Right lobe of liver (tissue), 4 donors: Measurements from ENCODE around the gene CUEDC2.

Experiments
- CTCF ChIP-seq, 4 donors: fragments of 200-600 bp in 3 of 4; fragments of 450-650 bp in 1 of 4; IDR thresholded peaks; one replicate each; pipeline versions ENCODE4 v1.5.1 to v1.8.0; 2016 to 2022; ENCODE audit warnings: antibody characterized with exemption in 4 of 4, mild to moderate bottlenecking in 2 of 4
- POLR2A ChIP-seq: fragments of 450-650 bp; IDR thresholded peaks from one replicate; pipeline ENCODE4 v1.6.1; 2017; ENCODE audit warnings: antibody characterized with exemption, mild to moderate bottlenecking
- donor health status: DM: no; HTN: no; CAD: no.
- donor health status: DM: no; HTN: no; CAD: no.
- donor health status: DM: no; HTN: yes; CAD: no.

GRCh38 chr10:102398172-102399020 lies 34.0 kb downstream of the CUEDC2 start:
- TF ChIP-seq POLR2A (no peak), CTCF (IDR thresholded peaks at IDR 0.05) (no peak)
